GM21825 (cell line): ENCODE results near the gene FLNC.

Experiments
- ATAC-seq: cut with Tn5 transposase; IDR thresholded peaks from one replicate; pipeline ENCODE4 v1.9.1; 2021; ENCODE audit warnings: mild to moderate bottlenecking, moderate library complexity; ENCODE audit not compliant: unreplicated experiment

The FLNC gene

DNA sequence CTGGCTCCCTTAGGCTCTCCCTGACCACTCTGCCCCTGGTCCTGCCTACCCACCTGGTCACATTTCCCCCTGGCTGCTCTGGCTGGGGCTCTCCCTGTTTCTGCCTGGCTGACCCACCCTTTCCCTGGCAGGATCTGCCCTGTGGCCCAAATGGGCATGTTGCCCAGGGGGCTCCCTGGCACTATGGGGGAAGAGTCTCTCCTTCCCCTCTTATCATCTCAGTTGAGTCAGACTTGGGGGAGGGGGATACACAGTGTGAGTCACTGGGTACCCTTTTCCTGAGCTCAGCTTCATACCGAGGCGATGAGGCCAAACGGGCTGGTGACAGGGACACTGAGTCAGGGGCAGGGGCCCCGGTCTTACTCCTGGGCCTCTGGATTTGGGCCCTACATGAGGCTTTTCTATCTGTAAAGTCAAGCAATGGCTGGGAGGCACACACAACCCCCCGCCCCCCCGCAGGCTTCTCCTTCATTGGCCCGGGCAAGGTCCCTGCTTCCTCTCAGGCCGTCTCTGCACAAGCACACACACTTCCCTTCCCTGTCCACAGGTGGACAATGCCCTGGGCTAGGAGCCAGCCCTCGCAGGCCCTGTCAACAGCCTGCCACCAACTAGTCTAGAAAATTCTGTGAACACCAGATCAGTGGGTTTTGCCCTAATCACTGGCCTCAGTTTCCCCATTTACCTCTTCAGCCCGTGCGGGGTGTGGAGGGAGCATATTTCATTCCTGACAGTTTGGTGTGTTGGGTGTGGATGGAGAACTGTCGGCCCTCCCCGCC, 627 bp upstream of the FLNC start:
- ATAC-seq: no peak

DNA sequence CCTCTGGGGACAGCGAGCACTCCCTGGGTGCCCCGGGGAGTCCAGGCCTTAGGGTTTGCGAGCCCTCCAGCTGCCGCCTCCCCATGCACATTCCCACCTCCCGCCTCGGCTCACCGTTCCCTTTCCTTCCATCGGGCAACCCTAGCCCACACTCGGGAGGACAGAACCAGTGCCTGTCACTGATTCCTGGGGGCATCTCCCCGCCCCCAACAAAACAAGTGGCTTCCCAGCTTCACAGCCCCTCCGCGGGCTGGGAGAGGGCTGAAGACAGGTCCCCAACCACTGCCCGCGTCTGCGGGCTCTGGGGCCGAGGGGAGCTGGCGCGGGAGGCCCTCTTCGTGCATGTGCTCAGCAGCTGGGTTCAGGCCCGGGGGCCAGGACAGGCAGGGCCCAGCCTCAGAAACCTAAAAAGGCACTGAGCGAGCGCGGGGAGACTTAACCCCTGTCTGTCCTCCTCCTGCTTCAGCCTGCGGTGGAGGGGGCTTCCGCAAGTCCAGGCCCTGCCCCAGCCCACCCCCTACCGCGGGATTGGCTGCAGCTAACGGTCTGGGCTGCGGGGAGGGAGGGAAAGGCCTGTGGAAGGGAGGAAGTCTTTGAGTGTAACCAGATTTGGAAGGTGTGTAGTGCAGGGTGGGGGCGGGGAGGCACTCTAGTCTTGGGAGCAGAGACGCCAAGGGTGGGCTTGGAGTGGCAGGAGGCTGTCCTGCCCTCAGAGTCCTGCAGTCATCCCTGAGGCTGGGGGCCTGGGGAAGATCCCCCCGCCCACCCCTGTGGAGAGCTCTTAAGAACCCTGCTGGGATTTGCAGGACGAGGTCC, 1.2 kb downstream of the FLNC start:
- ATAC-seq: no peak

GRCh38 chr7:128831994-128832879, 2.0 kb downstream of the FLNC start:
- ATAC-seq: no peak

DNA sequence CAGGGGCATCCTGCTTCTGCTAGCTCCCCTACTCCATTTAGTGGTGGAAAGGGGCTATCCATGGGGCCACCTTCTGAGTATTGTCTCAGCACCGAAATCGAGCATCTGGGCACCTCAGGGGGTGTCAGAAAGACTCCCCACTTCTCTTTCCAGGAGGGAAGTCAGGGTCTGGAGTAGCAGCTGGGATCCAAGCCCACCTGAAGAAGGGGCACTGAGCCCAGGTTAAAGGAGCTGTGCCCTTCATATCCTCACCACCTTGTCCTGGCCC, 2.6 kb downstream of the FLNC start:
- ATAC-seq: no peak

GRCh38 chr7:128833148-128833945, 3.1 kb downstream of the FLNC start:
- no peak for ATAC-seq

- ATAC-seq: no peak
These were observed 3.7 kb downstream of the FLNC start for GRCh38 chr7:128833946-128834325.

DNA sequence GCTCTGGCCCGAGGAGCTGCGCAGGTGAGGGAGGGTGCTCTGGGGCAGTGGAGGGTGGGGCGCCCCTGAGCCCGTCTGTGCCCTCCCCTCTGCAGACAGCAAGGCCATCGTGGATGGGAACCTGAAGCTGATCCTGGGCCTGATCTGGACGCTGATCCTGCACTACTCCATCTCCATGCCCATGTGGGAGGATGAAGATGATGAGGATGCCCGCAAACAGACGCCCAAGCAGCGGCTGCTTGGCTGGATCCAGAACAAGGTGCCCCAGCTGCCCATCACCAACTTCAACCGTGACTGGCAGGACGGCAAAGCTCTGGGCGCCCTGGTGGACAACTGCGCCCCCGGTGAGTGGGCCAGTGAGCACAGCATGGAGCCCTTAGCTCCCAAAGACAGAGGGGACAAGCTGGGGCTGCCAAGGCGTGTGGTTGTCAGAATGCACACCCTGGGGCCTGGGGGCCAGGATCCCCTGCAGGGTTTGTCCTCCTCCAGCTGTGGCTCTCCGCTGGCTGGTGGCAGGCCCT, 5.1 kb downstream of the FLNC start:
- ATAC-seq: no peak

GRCh38 chr7:128835790-128836641, 5.8 kb downstream of the FLNC start:
- ATAC-seq: no peak

- ATAC-seq: no peak
These were observed 6.6 kb downstream of the FLNC start for GRCh38 chr7:128836729-128837348.

- no peak for ATAC-seq
These were observed 7.3 kb downstream of the FLNC start for GRCh38 chr7:128837521-128837921.

DNA sequence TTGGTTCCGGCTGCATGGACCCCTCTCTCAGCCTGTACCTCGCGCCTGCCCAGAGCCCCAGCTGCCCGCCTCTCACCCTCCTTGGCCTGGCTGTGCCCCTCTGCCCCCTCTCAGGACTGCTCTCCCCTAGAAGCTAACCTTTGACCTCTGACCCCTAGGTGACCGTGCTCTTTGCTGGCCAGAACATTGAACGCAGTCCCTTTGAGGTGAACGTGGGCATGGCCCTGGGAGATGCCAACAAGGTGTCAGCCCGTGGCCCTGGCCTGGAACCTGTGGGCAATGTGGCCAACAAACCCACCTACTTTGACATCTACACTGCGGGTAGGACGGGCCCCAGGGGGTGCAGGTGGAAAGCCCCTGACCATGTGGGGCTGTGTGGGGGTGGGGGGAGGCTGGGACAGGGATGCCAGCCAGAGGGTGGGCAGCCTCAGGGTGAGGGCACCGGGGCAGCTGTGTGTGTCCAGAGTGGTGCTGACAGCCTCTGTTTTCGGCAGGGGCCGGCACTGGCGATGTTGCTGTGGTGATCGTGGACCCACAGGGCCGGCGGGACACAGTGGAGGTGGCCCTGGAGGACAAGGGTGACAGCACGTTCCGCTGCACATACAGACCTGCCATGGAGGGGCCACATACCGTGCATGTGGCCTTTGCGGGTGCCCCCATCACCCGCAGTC, 8.0 kb downstream of the FLNC start:
- no peak for ATAC-seq

GRCh38 chr7:128838981-128839731, 8.9 kb downstream of the FLNC start:
- ATAC-seq: no peak

DNA sequence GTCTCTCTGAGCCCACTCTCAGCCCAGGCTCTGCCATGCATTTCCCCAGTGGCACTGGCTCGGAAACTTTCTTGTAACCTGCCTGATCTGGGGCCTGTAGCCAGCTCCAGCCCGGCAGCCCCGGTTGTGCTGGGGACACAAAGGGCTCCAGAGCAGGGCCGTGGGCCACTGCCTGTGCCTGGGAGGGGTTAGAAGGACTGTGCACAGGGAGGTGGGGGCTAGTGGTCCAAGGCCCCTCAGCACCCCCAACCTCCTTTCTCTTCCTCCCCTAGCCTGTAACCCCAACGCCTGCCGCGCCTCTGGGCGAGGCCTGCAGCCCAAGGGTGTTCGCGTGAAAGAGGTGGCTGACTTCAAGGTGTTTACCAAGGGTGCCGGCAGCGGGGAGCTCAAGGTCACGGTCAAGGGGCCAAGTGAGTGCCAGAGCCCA, 9.6 kb downstream of the FLNC start:
- ATAC-seq: no peak

DNA sequence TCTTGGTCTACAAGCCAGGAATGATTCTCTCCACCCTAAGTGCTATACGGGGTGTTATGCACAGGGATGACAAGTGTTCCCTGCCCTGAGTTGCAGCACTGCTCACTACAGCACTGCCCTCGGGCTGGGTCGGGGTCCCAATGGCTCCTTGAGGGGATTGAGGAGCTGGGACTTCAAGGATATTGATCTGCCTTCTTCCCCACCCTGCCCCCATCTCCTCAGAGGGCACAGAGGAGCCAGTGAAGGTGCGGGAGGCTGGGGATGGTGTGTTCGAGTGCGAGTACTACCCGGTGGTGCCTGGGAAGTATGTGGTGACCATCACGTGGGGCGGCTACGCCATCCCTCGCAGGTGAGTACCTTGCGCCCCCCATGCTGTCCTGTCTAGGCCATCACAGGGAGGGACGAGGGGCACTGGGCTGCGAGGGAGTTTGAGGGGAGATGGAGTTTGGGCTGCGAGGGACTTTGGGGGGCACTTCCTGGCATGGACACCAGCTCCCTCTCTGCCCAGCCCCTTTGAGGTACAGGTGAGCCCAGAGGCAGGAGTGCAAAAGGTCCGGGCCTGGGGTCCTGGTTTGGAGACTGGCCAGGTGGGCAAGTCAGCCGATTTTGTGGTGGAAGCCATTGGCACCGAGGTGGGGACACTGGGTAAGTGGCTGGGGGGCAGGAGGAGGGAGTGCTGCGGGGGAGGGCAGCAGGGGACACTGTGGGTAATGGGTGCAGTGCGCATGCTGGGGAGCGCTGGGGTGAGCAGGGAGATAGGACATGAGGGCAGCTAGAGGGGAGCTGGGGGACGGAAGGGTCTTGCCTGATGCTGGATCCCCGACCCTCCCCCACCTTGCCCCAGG, 10.3 kb downstream of the FLNC start:
- no peak for ATAC-seq

- ATAC-seq: no peak
These were observed 11.0 kb downstream of the FLNC start for GRCh38 chr7:128841171-128841690.

- no peak for ATAC-seq
These were observed 11.9 kb downstream of the FLNC start for GRCh38 chr7:128841921-128842673.
